ENCODE results near the gene DLG3. TPM values are rescaled to one million over a fixed set of nuclear protein-coding genes. Genes with fewer than 3 reads are reported as not detected.

DLG3 gene
- total RNA-seq, 1 experiment from 2014 or later: 71.2 TPM

DNA sequence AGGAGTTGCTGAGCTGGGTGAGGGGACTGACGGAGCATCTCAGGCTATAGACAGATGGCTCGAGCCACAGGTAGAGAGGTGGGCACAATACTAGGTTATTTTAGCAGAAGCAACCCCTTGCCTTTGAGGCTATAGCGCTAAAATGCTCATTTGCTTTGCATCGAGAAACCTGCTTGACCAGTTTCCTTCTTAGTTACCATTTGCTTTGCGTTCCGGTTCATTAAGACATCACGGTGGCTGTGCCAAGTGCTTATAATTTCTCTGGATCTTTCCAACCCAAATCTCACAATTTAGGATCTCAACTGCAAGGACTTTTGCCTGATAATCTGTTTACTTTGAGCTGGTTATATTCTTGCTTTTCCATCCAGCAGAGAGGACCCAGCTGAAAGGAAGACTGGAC lies 40.8 kb downstream of the DLG3 start:
- Histone ChIP-seq H3K14ac (ENCODE audit: insufficient read depth, low read length) (no peak overlapping the region), H3K9me3 (ENCODE audit: control insufficient read depth, low read depth, low read length) (peaks cover 28% of the 10 kb centered on the region), H3K79me1 (ENCODE audit: insufficient read depth, low read depth, low read length, poor library complexity, severe bottlenecking) (peaks cover 3% of the 10 kb centered on the region), H3K23me2 (ENCODE audit: insufficient read length, low read depth, low read length, poor library complexity, severe bottlenecking) (no peaks in the 10 kb centered on the region), H2AK5ac (ENCODE audit: insufficient read length, low read length) (no peak overlapping the region), H2BK12ac (ENCODE audit: insufficient read length, low read depth, low read length) (no peak overlapping the region), H3K56ac (ENCODE audit: insufficient read length, low read depth, low read length) (no peak overlapping the region), H2BK120ac (ENCODE audit: low read depth, low read length, poor library complexity, severe bottlenecking) (no peak overlapping the region), H3K27ac (ENCODE audit: insufficient read length, low read depth, low read length) (no peak overlapping the region), H2AFZ (ENCODE audit: low read length) (no peak overlapping the region), H4K8ac (replicated peaks; ENCODE audit: insufficient read length, low read depth, low read length) (no peak overlapping the region), H4K91ac (ENCODE audit: insufficient read length, low read depth, low read length) (no peak overlapping the region), H3K4ac (ENCODE audit: low read depth, low read length) (no peak overlapping the region), H3K9ac (ENCODE audit: extremely low read depth, insufficient read length, low read length) (no peak overlapping the region), H2BK20ac (ENCODE audit: low read depth, low read length, poor library complexity, severe bottlenecking) (no peak overlapping the region), H3K79me2 (ENCODE audit: insufficient read depth, low read length) (no peaks in the 10 kb centered on the region), H3K18ac (ENCODE audit: insufficient read length, low read depth, low read length) (no peak overlapping the region), H3K27me3 (ENCODE audit: insufficient read depth, low read length) (no peaks in the 10 kb centered on the region), H3K4me2 (ENCODE audit: insufficient read depth, insufficient read length, low read length) (no peak overlapping the region), H2BK5ac (ENCODE audit: insufficient read length, low read length) (no peak overlapping the region), H3T11ph (ENCODE audit: low read length) (no peak overlapping the region), H2BK15ac (ENCODE audit: low read depth, low read length) (no peak overlapping the region), H3K4me1 (ENCODE audit: insufficient read depth, low read length) (no peaks in the 10 kb centered on the region; the same call in 1 of the 2 replicates), H3K23ac (ENCODE audit: insufficient read length, low read depth, low read length) (no peak overlapping the region), H4K5ac (ENCODE audit: insufficient read length, low read depth, low read length) (no peak overlapping the region), H4K20me1 (ENCODE audit: control insufficient read depth, insufficient read depth, insufficient read length) (no peaks in the 10 kb centered on the region)
- H3K9me3 Mint-ChIP-seq: peaks cover 63 to 67% of the 10 kb centered on the region in 2 experiments
- TF ChIP-seq, protein P1, sequence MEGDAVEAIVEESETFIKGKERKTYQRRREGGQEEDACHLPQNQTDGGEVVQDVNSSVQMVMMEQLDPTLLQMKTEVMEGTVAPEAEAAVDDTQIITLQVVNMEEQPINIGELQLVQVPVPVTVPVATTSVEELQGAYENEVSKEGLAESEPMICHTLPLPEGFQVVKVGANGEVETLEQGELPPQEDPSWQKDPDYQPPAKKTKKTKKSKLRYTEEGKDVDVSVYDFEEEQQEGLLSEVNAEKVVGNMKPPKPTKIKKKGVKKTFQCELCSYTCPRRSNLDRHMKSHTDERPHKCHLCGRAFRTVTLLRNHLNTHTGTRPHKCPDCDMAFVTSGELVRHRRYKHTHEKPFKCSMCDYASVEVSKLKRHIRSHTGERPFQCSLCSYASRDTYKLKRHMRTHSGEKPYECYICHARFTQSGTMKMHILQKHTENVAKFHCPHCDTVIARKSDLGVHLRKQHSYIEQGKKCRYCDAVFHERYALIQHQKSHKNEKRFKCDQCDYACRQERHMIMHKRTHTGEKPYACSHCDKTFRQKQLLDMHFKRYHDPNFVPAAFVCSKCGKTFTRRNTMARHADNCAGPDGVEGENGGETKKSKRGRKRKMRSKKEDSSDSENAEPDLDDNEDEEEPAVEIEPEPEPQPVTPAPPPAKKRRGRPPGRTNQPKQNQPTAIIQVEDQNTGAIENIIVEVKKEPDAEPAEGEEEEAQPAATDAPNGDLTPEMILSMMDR (conservative IDR thresholded peaks at IDR 0.05): no peak
- peaks cover 32 to 41% of the 10 kb centered on the region in 2 experiments for H3K4me1 Mint-ChIP-seq
- H3K4me3 Mint-ChIP-seq: no peak overlapping the region
- peaks cover 26 to 74% (median 54%) of the 10 kb centered on the region in 3 experiments for H3K36me3 Mint-ChIP-seq (ENCODE audit: insufficient read depth in 1 of 3, low read depth in 3 of 3)
- H3K27ac Mint-ChIP-seq: no peak overlapping the region
- no peak for DNase-seq
- WGBS (ENCODE audit: extremely low coverage, insufficient read length, low lambda C conversion rate): no CpG with 5 or more reads among the region's 7 CpGs
- no peaks in the 10 kb centered on the region for H3K27me3 Mint-ChIP-seq (ENCODE audit: low read depth)

All from H9 (cell line).